ENCODE measurements around the gene TTC9B.

The TTC9B gene

DNA sequence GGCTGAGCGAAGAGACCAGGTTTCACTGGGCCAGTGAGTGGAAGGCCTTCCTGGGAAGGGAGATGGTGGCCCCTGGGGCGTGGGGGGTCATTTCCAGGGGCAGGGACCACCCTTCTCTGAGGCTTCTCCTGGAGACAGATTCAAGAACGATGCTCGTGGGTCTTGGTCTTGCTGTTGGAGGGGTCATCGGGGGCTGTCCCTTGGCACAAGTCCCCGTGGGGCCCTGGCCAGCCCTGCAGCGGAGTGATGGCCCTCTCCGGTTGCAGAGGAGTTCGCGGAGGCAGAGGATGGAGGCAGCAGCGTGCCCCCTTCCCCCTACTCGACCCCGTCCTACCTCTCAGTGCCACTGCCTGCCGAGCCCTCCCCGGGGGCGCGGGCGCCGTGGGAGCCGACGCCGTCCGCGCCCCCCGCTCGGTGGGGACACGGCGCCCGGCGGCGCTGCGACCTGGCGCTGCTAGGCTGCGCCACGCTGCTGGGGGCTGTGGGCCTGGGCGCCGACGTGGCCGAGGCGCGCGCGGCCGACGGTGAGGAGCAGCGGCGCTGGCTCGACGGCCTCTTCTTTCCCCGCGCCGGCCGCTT is 4.8 kb downstream of the TTC9B start:
- Histone ChIP-seq H3K4ac (ENCODE audit: low read length) (no peak overlapping the region), H2BK15ac (ENCODE audit: low read length) (no peak overlapping the region), H3K27me3 (ENCODE audit: control insufficient read depth in 3 of 3, insufficient read depth in 3 of 3, low read depth in 1 of 3, low read length in 3 of 3) (peaks cover 6 to 24% (median 19%) of the 10 kb centered on the region in 3 experiments), H3K9ac (ENCODE audit: low read depth, low read length, poor library complexity) (no peak overlapping the region), H3K79me1 (ENCODE audit: low read depth, low read length) (peaks cover 2% of the 10 kb centered on the region), H3K9me3 (replicated peaks in 1 of 2; ENCODE audit: control insufficient read depth in 2 of 2, insufficient read depth in 1 of 2, low read depth in 1 of 2, low read length in 2 of 2) (no peaks in the 10 kb centered on the region), H3K36me3 (replicated peaks in 1 of 2; ENCODE audit: control insufficient read depth in 2 of 2, insufficient read depth in 2 of 2, low read length in 2 of 2) (peaks cover 3 to 24% of the 10 kb centered on the region in 2 donors), H3K4me3 (ENCODE audit: low read length in 2 of 2) (no peak overlapping the region), H3K14ac (ENCODE audit: low read length) (no peak overlapping the region), H3K4me2 (ENCODE audit: insufficient read depth, low read length, poor library complexity, severe bottlenecking) (no peak overlapping the region), H3K4me1 (ENCODE audit: control insufficient read depth in 2 of 2, insufficient read depth in 1 of 2, low read depth in 1 of 2, low read length in 2 of 2) (no peaks in the 10 kb centered on the region), H3K23ac (ENCODE audit: low read depth, low read length, poor library complexity) (no peak overlapping the region), H4K8ac (ENCODE audit: low read depth, low read length) (peak overlapping the region; percentile 3), H2AK5ac (ENCODE audit: low read depth, low read length) (no peak overlapping the region), H3K27ac (replicated peaks; ENCODE audit: low read length) (no peak overlapping the region), H2BK12ac (ENCODE audit: low read length) (no peak overlapping the region), H2AFZ (ENCODE audit: low read length) (no peak overlapping the region), H2BK5ac (ENCODE audit: low read length) (no peak overlapping the region), H4K91ac (ENCODE audit: low read depth, low read length, poor library complexity) (no peak overlapping the region), H3K18ac (ENCODE audit: low read length) (no peak overlapping the region), H2BK120ac (ENCODE audit: low read depth, low read length) (no peak overlapping the region)
- no CpG with 5 or more reads among the region's 53 CpGs for WGBS, 2 donors (ENCODE audit: extremely low coverage in 2 of 2, insufficient read length in 2 of 2, insufficient replicate concordance in 1 of 2)
- no peak for DNase-seq (ENCODE audit: low spot score)

- Histone ChIP-seq H3K4ac (ENCODE audit: low read length) (no peak overlapping the region), H3K4me1 (ENCODE audit: control insufficient read depth in 2 of 2, insufficient read depth in 1 of 2, low read depth in 1 of 2, low read length in 2 of 2) (no peaks in the 10 kb centered on the region), H3K36me3 (replicated peaks in 1 of 2; ENCODE audit: control insufficient read depth in 2 of 2, insufficient read depth in 2 of 2, low read length in 2 of 2) (peaks cover 4 to 25% of the 10 kb centered on the region in 2 donors), H4K91ac (ENCODE audit: low read depth, low read length, poor library complexity) (no peak overlapping the region), H3K27me3 (ENCODE audit: control insufficient read depth in 3 of 3, insufficient read depth in 3 of 3, low read depth in 1 of 3, low read length in 3 of 3) (peaks cover 0 to under 1% (median under 1%) of the 10 kb centered on the region in 3 experiments), H2AFZ (ENCODE audit: low read length) (no peak overlapping the region), H3K23ac (ENCODE audit: low read depth, low read length, poor library complexity) (no peak overlapping the region), H3K9ac (ENCODE audit: low read depth, low read length, poor library complexity) (no peak overlapping the region), H3K27ac (replicated peaks; ENCODE audit: low read length) (no peak overlapping the region), H3K9me3 (replicated peaks in 1 of 2; ENCODE audit: control insufficient read depth in 2 of 2, insufficient read depth in 1 of 2, low read depth in 1 of 2, low read length in 2 of 2) (no peaks in the 10 kb centered on the region), H3K4me3 (ENCODE audit: low read length in 2 of 2) (no peak overlapping the region), H2BK120ac (ENCODE audit: low read depth, low read length) (no peak overlapping the region), H3K4me2 (ENCODE audit: insufficient read depth, low read length, poor library complexity, severe bottlenecking) (no peak overlapping the region), H3K79me1 (ENCODE audit: low read depth, low read length) (no peaks in the 10 kb centered on the region), H2AK5ac (ENCODE audit: low read depth, low read length) (no peak overlapping the region), H4K8ac (ENCODE audit: low read depth, low read length) (no peak overlapping the region), H3K14ac (ENCODE audit: low read length) (no peak overlapping the region), H2BK12ac (ENCODE audit: low read length) (no peak overlapping the region), H2BK15ac (ENCODE audit: low read length) (no peak overlapping the region), H3K18ac (ENCODE audit: low read length) (no peak overlapping the region), H2BK5ac (ENCODE audit: low read length) (no peak overlapping the region)
- no peak for DNase-seq (ENCODE audit: low spot score)
- WGBS, 2 donors (ENCODE audit: extremely low coverage in 2 of 2, insufficient read length in 2 of 2, insufficient replicate concordance in 1 of 2) = no CpG with 5 or more reads among the region's 5 CpGs
Observed at GRCh38 chr19:40210889-40211288, 7.3 kb downstream of the TTC9B start.

DNA sequence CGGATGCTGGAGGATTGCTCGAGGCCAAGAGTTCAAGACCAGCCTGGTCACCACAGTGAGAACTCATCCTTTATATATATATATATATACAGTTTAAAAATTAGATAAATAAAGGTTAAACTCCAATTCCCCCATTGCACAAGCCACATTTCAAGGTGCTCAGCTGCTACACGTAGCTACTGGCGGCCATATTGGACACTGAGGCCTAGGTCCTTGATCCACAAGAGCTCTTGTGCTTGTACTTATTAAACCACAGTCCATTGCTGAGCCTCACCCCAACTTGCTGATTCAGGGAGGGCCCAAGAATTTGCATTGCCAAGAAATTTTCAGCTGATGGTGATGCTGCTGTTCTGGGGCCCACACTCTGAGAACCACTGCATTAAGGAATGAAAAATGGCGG is 9.6 kb downstream of the TTC9B start:
- Histone ChIP-seq H3K4ac (ENCODE audit: low read length) (no peak overlapping the region), H3K27ac (replicated peaks; ENCODE audit: low read length) (no peak overlapping the region), H3K4me1 (ENCODE audit: control insufficient read depth in 2 of 2, insufficient read depth in 1 of 2, low read depth in 1 of 2, low read length in 2 of 2) (no peaks in the 10 kb centered on the region), H2AK5ac (ENCODE audit: low read depth, low read length) (no peak overlapping the region), H2BK120ac (ENCODE audit: low read depth, low read length) (no peak overlapping the region), H4K91ac (ENCODE audit: low read depth, low read length, poor library complexity) (no peak overlapping the region), H2BK15ac (ENCODE audit: low read length) (no peak overlapping the region), H3K14ac (ENCODE audit: low read length) (no peak overlapping the region), H3K9ac (ENCODE audit: low read depth, low read length, poor library complexity) (no peak overlapping the region), H3K36me3 (replicated peaks in 1 of 2; ENCODE audit: control insufficient read depth in 2 of 2, insufficient read depth in 2 of 2, low read length in 2 of 2) (peaks cover 14 to 41% of the 10 kb centered on the region in 2 donors), H3K9me3 (replicated peaks in 1 of 2; ENCODE audit: control insufficient read depth in 2 of 2, insufficient read depth in 1 of 2, low read depth in 1 of 2, low read length in 2 of 2) (peaks cover 6 to 7% of the 10 kb centered on the region in 2 donors), H2BK5ac (ENCODE audit: low read length) (no peak overlapping the region), H2AFZ (ENCODE audit: low read length) (no peak overlapping the region), H3K18ac (ENCODE audit: low read length) (no peak overlapping the region), H3K79me1 (ENCODE audit: low read depth, low read length) (no peaks in the 10 kb centered on the region), H3K23ac (ENCODE audit: low read depth, low read length, poor library complexity) (no peak overlapping the region), H3K4me3 (ENCODE audit: low read length in 2 of 2) (no peak overlapping the region), H3K27me3 (ENCODE audit: control insufficient read depth in 3 of 3, insufficient read depth in 3 of 3, low read depth in 1 of 3, low read length in 3 of 3) (no peaks in the 10 kb centered on the region), H2BK12ac (ENCODE audit: low read length) (no peak overlapping the region), H3K4me2 (ENCODE audit: insufficient read depth, low read length, poor library complexity, severe bottlenecking) (no peak overlapping the region), H4K8ac (ENCODE audit: low read depth, low read length) (no peak overlapping the region)
- no CpG with 5 or more reads among the region's 5 CpGs for WGBS, 2 donors (ENCODE audit: extremely low coverage in 2 of 2, insufficient read length in 2 of 2, insufficient replicate concordance in 1 of 2)
- DNase-seq (ENCODE audit: low spot score) = no peak

DNA sequence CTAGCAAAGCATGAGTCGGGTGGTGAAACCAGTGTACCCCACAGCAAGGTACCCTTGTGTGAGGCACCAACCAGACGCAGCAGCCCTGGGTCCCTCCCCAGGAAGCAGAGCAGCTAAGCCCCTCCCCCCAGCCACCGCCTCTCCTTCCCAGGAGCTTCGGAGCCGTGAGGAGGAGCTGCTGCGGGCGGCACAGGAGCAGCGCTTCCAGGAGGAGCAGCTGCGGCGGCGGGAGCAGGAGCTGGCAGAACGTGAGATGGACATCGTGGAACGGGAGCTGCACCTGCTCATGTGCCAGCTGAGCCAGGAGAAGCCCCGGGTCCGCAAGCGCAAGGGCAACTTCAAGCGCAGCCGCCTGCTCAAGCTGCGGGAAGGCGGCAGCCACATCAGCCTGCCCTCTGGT is 12.4 kb downstream of the TTC9B start:
- Histone ChIP-seq H2AFZ (ENCODE audit: low read length) (no peak overlapping the region), H2BK5ac (ENCODE audit: low read length) (no peak overlapping the region), H2BK120ac (ENCODE audit: low read depth, low read length) (no peak overlapping the region), H3K9ac (ENCODE audit: low read depth, low read length, poor library complexity) (no peak overlapping the region), H3K4me3 (ENCODE audit: low read length in 2 of 2) (no peak overlapping the region), H3K4ac (ENCODE audit: low read length) (no peak overlapping the region), H3K4me2 (ENCODE audit: insufficient read depth, low read length, poor library complexity, severe bottlenecking) (no peak overlapping the region), H3K36me3 (replicated peaks in 1 of 2; ENCODE audit: control insufficient read depth in 2 of 2, insufficient read depth in 2 of 2, low read length in 2 of 2) (peaks cover 16 to 43% of the 10 kb centered on the region in 2 donors), H3K18ac (ENCODE audit: low read length) (no peak overlapping the region), H3K4me1 (ENCODE audit: control insufficient read depth in 2 of 2, insufficient read depth in 1 of 2, low read depth in 1 of 2, low read length in 2 of 2) (no peaks in the 10 kb centered on the region), H3K9me3 (replicated peaks in 1 of 2; ENCODE audit: control insufficient read depth in 2 of 2, insufficient read depth in 1 of 2, low read depth in 1 of 2, low read length in 2 of 2) (peaks cover 6 to 7% of the 10 kb centered on the region in 2 donors), H2BK15ac (ENCODE audit: low read length) (no peak overlapping the region), H3K79me1 (ENCODE audit: low read depth, low read length) (no peaks in the 10 kb centered on the region), H3K27me3 (ENCODE audit: control insufficient read depth in 3 of 3, insufficient read depth in 3 of 3, low read depth in 1 of 3, low read length in 3 of 3) (no peaks in the 10 kb centered on the region), H2BK12ac (ENCODE audit: low read length) (no peak overlapping the region), H3K23ac (ENCODE audit: low read depth, low read length, poor library complexity) (no peak overlapping the region), H4K8ac (ENCODE audit: low read depth, low read length) (no peak overlapping the region), H2AK5ac (ENCODE audit: low read depth, low read length) (peak overlapping the region; percentile 14), H3K27ac (replicated peaks; ENCODE audit: low read length) (no peak overlapping the region), H3K14ac (ENCODE audit: low read length) (peak overlapping the region; percentile 82), H4K91ac (ENCODE audit: low read depth, low read length, poor library complexity) (no peak overlapping the region)
- no CpG with 5 or more reads among the region's 21 CpGs for WGBS, 2 donors (ENCODE audit: extremely low coverage in 2 of 2, insufficient read length in 2 of 2, insufficient replicate concordance in 1 of 2)
- DNase-seq (ENCODE audit: low spot score) = no peak
